ENCODE measurements around the gene POLE3.

DNA sequence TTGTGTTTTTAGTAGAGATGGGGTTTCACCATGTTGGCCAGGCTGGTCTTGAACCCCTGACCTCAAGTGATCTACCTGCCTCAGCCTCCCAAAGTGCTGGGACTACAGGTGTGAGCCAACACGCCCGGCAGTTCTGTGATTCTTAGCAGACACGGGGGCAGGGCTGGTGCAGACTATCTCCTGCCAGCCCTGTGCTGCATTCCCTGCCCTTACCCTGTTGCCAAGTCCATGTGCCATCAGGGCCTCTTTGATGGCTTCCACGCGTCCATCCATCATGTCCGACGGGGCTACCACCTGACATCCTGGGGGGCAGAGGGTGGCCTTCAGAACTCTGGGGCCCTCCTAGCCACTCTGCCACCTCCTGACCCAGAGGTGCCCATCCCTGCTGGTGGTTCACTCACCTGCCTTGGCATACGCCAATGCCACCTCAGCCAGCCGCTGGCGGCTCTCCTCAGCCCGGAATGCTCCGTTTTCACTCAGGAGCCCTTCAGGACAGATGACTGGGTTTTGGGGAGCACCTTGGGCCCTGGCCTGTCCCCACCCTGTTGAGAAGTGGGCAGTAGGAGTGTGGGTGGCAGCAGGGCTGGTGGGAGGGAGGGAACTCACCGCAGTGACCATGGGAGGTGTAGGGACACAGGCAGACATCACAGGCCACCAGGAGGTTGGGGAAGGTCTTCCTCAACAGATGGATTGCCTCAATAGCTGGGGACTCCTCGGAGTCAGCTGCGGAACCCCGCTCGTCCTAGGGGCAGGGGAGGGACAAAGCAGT lies 20.1 kb downstream of the POLE3 start:
- TF ChIP-seq, protein P1, sequence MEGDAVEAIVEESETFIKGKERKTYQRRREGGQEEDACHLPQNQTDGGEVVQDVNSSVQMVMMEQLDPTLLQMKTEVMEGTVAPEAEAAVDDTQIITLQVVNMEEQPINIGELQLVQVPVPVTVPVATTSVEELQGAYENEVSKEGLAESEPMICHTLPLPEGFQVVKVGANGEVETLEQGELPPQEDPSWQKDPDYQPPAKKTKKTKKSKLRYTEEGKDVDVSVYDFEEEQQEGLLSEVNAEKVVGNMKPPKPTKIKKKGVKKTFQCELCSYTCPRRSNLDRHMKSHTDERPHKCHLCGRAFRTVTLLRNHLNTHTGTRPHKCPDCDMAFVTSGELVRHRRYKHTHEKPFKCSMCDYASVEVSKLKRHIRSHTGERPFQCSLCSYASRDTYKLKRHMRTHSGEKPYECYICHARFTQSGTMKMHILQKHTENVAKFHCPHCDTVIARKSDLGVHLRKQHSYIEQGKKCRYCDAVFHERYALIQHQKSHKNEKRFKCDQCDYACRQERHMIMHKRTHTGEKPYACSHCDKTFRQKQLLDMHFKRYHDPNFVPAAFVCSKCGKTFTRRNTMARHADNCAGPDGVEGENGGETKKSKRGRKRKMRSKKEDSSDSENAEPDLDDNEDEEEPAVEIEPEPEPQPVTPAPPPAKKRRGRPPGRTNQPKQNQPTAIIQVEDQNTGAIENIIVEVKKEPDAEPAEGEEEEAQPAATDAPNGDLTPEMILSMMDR (IDR thresholded peaks at IDR 0.05; ENCODE audit: poor library complexity) = no peak
- TF ChIP-seq EZH2 (IDR thresholded peaks at IDR 0.05; ENCODE audit: borderline replicate concordance) = no peak
